Esophagus muscularis mucosa (tissue), 4 donors: ENCODE results near the gene ITGA2.

Source experiments
- EP300 ChIP-seq: sonication (generic); formaldehyde crosslinking; IDR thresholded peaks from one replicate; pipeline ENCODE4 v1.6.1; 2017; ENCODE audit warnings: antibody characterized with exemption
- POLR2A ChIP-seq: fragments of 450-650 bp; IDR thresholded peaks from one replicate; pipeline ENCODE4 v1.6.1; 2017; ENCODE audit warnings: antibody characterized with exemption, moderate library complexity, mild to moderate bottlenecking, low read depth
- POLR2AphosphoS5 ChIP-seq, 2 donors: sonication (generic); formaldehyde crosslinking; IDR thresholded peaks; one replicate each; pipeline ENCODE4 v1.6.1; 2017; ENCODE audit warnings: antibody characterized with exemption in 2 of 2
- TF ChIP-seq, protein P1 (sequence below), 3 experiments: fragments of 200-600 bp in 2 of 3; fragments of 450-650 bp in 1 of 3; sonication (generic) in 2 of 3; IDR thresholded peaks; one replicate each; pipeline ENCODE4 v1.5.1; 2017 to 2019; ENCODE audit warnings: antibody characterized with exemption in 3 of 3, mild to moderate bottlenecking in 2 of 3, moderate library complexity in 1 of 3

DNA sequence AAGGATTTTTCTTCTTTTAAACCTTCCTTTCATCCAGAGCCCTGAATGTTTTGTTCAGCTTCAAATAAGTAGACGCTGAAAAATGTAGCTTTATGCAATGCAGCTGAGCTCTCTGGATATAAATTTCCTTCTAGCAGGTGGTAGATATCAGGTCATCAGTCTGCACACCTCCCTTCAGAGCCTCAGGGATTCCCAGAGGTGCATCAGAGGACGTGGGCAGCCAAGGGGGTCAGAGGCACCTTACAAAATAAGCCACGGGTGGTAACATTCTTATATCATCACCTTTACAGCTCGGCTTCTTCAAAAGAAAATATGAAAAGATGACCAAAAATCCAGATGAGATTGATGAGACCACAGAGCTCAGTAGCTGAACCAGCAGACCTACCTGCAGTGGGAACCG lies 101.1 kb downstream of the ITGA2 start:
- TF ChIP-seq POLR2AphosphoS5 (IDR thresholded peaks at IDR 0.05) (no peak), POLR2A (no peak), EP300 (no peak)
- TF ChIP-seq, protein P1, sequence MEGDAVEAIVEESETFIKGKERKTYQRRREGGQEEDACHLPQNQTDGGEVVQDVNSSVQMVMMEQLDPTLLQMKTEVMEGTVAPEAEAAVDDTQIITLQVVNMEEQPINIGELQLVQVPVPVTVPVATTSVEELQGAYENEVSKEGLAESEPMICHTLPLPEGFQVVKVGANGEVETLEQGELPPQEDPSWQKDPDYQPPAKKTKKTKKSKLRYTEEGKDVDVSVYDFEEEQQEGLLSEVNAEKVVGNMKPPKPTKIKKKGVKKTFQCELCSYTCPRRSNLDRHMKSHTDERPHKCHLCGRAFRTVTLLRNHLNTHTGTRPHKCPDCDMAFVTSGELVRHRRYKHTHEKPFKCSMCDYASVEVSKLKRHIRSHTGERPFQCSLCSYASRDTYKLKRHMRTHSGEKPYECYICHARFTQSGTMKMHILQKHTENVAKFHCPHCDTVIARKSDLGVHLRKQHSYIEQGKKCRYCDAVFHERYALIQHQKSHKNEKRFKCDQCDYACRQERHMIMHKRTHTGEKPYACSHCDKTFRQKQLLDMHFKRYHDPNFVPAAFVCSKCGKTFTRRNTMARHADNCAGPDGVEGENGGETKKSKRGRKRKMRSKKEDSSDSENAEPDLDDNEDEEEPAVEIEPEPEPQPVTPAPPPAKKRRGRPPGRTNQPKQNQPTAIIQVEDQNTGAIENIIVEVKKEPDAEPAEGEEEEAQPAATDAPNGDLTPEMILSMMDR (IDR thresholded peaks at IDR 0.05): no peak
